ENCODE data around the gene SLC16A4.

DNA sequence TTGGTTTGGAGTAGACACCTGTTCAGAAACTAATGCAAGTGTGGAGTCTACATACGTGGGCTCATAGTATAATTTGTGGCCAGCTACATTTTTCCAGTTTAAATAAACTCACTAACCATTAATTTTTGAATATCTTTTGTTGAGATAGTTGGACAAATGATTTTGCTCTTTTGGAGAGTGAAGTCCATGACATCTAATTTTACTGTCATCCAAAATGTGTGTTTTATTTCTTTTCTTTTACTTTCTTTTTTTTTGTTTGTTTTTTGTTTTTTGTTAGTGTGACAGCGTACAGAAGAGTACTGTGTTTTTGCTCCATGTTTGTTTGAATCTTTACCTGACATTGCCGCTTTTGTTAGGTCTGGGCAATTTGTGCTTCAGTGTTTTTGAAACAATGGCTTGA is 46.7 kb downstream of the SLC16A4 start:
- TF ChIP-seq, protein P1, sequence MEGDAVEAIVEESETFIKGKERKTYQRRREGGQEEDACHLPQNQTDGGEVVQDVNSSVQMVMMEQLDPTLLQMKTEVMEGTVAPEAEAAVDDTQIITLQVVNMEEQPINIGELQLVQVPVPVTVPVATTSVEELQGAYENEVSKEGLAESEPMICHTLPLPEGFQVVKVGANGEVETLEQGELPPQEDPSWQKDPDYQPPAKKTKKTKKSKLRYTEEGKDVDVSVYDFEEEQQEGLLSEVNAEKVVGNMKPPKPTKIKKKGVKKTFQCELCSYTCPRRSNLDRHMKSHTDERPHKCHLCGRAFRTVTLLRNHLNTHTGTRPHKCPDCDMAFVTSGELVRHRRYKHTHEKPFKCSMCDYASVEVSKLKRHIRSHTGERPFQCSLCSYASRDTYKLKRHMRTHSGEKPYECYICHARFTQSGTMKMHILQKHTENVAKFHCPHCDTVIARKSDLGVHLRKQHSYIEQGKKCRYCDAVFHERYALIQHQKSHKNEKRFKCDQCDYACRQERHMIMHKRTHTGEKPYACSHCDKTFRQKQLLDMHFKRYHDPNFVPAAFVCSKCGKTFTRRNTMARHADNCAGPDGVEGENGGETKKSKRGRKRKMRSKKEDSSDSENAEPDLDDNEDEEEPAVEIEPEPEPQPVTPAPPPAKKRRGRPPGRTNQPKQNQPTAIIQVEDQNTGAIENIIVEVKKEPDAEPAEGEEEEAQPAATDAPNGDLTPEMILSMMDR (conservative IDR thresholded peaks at IDR 0.05; ENCODE audit: low read length): no peak
- TF ChIP-seq EZH2phosphoT487 (IDR thresholded peaks at IDR 0.05; ENCODE audit: borderline replicate concordance, low read depth, low read length): no peak

Measured in OCI-LY7 (cell line).